ENCODE data around the gene TMEM183A.

DNA sequence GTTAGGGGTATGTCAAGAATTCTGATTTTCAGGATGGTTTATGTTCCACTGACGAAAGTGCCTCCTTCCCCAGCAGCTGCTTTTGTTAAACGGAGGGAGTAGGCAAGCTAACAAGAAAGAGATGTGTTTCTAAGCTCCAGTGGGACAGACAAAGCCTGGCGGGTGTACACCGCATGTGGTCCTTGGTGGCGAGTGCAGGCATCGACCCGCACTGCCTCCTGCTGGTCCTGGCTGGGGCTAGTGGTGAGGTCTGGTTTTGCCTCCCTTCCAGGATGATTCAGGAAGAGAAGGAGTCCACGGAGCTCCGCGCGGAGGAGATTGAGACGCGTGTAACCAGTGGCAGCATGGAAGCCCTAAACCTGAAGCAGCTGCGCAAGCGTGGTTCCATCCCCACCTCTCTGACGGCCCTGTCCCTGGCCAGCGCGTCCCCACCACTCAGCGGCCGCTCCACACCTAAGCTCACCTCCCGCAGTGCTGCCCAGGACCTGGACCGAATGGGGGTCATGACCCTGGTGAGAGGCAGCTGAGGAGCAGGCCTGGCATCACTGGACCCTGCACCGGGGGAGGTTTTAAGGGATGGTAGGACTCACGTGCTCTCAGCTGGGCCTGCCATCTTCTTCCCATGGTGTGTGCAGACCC is 48.1 kb downstream of the TMEM183A start:
- TF ChIP-seq POLR2A (IDR thresholded peaks at IDR 0.05; ENCODE audit: borderline replicate concordance, extremely low read depth, insufficient read depth, insufficient read length) (no peak), EZH2 (IDR thresholded peaks at IDR 0.05) (no peak), YY1 (IDR thresholded peaks at IDR 0.05; ENCODE audit: extremely low read depth, insufficient replicate concordance, low read depth, low read length) (no peak)
- TF ChIP-seq, protein P1, sequence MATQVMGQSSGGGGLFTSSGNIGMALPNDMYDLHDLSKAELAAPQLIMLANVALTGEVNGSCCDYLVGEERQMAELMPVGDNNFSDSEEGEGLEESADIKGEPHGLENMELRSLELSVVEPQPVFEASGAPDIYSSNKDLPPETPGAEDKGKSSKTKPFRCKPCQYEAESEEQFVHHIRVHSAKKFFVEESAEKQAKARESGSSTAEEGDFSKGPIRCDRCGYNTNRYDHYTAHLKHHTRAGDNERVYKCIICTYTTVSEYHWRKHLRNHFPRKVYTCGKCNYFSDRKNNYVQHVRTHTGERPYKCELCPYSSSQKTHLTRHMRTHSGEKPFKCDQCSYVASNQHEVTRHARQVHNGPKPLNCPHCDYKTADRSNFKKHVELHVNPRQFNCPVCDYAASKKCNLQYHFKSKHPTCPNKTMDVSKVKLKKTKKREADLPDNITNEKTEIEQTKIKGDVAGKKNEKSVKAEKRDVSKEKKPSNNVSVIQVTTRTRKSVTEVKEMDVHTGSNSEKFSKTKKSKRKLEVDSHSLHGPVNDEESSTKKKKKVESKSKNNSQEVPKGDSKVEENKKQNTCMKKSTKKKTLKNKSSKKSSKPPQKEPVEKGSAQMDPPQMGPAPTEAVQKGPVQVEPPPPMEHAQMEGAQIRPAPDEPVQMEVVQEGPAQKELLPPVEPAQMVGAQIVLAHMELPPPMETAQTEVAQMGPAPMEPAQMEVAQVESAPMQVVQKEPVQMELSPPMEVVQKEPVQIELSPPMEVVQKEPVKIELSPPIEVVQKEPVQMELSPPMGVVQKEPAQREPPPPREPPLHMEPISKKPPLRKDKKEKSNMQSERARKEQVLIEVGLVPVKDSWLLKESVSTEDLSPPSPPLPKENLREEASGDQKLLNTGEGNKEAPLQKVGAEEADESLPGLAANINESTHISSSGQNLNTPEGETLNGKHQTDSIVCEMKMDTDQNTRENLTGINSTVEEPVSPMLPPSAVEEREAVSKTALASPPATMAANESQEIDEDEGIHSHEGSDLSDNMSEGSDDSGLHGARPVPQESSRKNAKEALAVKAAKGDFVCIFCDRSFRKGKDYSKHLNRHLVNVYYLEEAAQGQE (IDR thresholded peaks at IDR 0.05; ENCODE audit: low read depth), result no peak
- TF ChIP-seq, protein P2, sequence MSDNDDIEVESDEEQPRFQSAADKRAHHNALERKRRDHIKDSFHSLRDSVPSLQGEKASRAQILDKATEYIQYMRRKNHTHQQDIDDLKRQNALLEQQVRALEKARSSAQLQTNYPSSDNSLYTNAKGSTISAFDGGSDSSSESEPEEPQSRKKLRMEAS (IDR thresholded peaks at IDR 0.05), result no peak
- TF ChIP-seq, protein P3, sequence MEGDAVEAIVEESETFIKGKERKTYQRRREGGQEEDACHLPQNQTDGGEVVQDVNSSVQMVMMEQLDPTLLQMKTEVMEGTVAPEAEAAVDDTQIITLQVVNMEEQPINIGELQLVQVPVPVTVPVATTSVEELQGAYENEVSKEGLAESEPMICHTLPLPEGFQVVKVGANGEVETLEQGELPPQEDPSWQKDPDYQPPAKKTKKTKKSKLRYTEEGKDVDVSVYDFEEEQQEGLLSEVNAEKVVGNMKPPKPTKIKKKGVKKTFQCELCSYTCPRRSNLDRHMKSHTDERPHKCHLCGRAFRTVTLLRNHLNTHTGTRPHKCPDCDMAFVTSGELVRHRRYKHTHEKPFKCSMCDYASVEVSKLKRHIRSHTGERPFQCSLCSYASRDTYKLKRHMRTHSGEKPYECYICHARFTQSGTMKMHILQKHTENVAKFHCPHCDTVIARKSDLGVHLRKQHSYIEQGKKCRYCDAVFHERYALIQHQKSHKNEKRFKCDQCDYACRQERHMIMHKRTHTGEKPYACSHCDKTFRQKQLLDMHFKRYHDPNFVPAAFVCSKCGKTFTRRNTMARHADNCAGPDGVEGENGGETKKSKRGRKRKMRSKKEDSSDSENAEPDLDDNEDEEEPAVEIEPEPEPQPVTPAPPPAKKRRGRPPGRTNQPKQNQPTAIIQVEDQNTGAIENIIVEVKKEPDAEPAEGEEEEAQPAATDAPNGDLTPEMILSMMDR (IDR thresholded peaks at IDR 0.05 in 2 of 3, conservative IDR thresholded peaks at IDR 0.05 in 1 of 3; ENCODE audit: borderline replicate concordance in 1 of 3, insufficient read depth in 1 of 3, low read depth in 2 of 3, low read length in 2 of 3), result peak in 2 of 3 experiments; percentile 29 to 42; a peak in 3 of 6 replicates
